Stomach smooth muscle (tissue), 2 donors: ENCODE results near the gene ETS2.

ENCODE experiments used
- H3K27ac ChIP-seq: one replicate; pipeline ENCODE4 v1.7.0; 2013; ENCODE audit warnings: mild to moderate bottlenecking, low read length, inconsistent platforms
- H3K27me3 ChIP-seq, 2 donors: one replicate each; pipeline ENCODE4 v1.7.0; 2013; ENCODE audit warnings: low read length in 2 of 2; ENCODE audit not compliant: insufficient read depth in 2 of 2, control insufficient read depth in 1 of 2
- H3K36me3 ChIP-seq, 2 donors: one replicate each; pipeline ENCODE4 v1.7.0; 2013; ENCODE audit warnings: low read length in 2 of 2; ENCODE audit not compliant: control insufficient read depth in 2 of 2, insufficient read depth in 2 of 2
- H3K4me1 ChIP-seq: one replicate; pipeline ENCODE4 v1.7.0; 2013; ENCODE audit warnings: low read length; ENCODE audit not compliant: control insufficient read depth, insufficient read depth
- H3K4me3 ChIP-seq, 2 donors: one replicate each; pipeline ENCODE4 v1.7.0; 2013; ENCODE audit warnings: low read length in 2 of 2
- H3K9ac ChIP-seq, 2 donors: one replicate each; pipeline ENCODE4 v1.7.0; 2013; ENCODE audit warnings: low read length in 2 of 2, mild to moderate bottlenecking in 1 of 2
- H3K9me3 ChIP-seq, 2 donors: one replicate each; pipeline ENCODE4 v1.7.0; 2013; ENCODE audit warnings: low read length in 2 of 2; ENCODE audit not compliant: control insufficient read depth in 2 of 2
- donor health status: healthy.
- donor health status: Pancreatic carcinoma.

The ETS2 gene

DNA sequence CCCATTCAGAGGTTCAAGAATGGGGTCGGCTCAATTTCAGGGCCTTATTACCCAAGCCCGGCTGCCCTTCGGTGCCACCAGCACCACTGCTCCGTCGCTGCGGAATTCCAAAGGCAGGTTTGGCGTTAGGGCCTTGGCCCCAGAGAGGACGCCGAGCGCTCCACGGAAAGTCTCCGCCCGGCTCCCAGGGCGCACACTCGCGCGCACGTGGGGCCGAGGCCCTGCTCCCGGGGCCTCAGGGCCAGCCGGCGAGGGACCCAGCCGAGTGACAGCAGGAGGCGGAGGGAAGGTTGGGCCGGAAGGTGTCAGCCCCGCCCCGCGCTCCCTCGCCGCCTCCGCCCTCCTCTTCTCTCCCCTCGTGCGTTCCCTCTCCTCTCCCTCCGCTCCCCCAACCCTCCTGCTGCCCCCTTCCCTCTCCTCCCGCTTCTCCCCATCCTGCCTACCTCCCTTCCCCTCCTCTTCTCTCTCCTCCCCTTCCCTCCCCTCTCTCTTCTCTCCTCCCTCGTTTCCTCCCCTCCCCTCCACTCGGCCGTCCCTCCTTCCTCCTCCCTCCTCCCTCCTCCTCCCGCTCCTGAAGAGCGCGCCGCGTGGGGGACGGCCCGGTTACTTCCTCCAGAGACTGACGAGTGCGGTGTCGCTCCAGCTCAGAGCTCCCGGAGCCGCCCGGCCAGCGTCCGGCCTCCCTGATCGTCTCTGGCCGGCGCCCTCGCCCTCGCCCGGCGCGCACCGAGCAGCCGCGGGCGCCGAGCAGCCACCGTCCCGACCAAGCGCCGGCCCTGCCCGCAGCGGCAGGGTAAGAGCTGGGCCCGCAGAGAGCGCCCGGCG lies at the start of gene ETS2:
ETS2 (plus strand) TSS at position 602 of the 825 bp plus-strand sequence. CDS start 4,106 bp downstream, outside the sequence.
- Histone ChIP-seq H3K4me3 (peak within 1 kb of the TSS; percentile 78 to 91), H3K36me3 (peaks cover 4 to 8% of the 10 kb centered on the region in 2 donors), H3K9ac (peak within 1 kb of the TSS; percentile 93 to 95), H3K4me1 (peaks cover 28% of the 10 kb centered on the region), H3K9me3 (no peaks in the 10 kb centered on the region), H3K27me3 (no peaks in the 10 kb centered on the region), H3K27ac (peak within 1 kb of the TSS; percentile 94)

DNA sequence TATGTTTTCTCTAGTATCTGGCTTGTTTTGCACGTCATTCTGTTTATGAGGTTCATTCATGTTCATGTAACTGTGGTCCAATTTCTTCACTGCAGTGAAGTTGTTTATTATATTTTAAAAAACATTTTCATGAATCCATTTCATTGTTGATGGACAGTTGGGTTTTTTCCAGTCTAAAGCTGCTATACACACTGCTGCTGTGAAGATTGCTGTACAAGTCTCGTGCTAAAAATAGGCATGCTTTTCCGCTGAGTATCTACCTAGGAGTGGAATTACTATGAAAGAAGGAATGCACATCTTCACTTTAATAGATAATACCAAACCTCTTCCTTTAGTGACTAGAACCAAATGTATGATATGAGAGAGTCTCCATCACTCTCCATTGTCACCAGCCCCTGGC lies 49.0 kb upstream of the ETS2 start:
- Histone ChIP-seq H3K4me3 (no peak overlapping the region), H3K27me3 (no peaks in the 10 kb centered on the region), H3K36me3 (no peaks in the 10 kb centered on the region), H3K9ac (no peak overlapping the region), H3K4me1 (peaks cover 42% of the 10 kb centered on the region), H3K27ac (peak overlapping the region; percentile 58), H3K9me3 (no peaks in the 10 kb centered on the region)

DNA sequence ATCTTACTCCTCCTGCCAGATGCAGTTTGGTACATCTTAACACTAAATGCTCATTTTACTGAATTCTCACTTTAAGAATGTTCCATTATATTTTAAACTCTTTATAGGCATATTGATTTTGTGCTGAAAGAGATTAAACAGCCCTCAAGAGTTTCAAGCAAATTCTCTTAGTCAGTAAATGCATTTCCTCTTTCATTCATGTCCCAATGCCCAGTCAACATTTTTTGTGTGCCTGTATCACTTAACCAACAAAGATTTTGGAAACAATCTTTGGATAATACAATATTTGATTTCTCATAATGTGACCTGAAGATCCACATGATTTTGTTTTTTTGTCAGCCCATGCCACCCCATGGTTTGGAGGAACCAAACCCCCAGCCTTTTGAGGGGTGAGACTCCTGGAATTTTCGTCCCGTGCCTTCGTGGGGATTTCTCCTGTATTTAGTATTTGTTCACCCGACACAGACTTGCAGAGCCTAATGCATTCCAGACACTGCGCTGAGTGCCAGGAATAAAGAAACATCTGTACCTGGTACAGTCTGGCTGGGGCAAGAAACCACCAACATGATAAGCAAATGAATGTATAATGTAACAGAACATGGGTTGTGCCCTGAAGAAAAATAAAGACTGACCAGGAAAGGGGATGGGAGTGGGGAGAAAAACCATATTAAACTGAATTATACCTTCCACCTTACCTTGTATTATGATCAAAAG lies 47.1 kb upstream of the ETS2 start:
- H3K27ac ChIP-seq, result peak overlapping the region; percentile 70
- no peaks in the 10 kb centered on the region for H3K9me3 ChIP-seq
- H3K27me3 ChIP-seq, result no peaks in the 10 kb centered on the region
- H3K36me3 ChIP-seq, result no peaks in the 10 kb centered on the region
- H3K9ac ChIP-seq, result no peak overlapping the region
- no peak overlapping the region for H3K4me3 ChIP-seq
- peaks cover 37% of the 10 kb centered on the region for H3K4me1 ChIP-seq

DNA sequence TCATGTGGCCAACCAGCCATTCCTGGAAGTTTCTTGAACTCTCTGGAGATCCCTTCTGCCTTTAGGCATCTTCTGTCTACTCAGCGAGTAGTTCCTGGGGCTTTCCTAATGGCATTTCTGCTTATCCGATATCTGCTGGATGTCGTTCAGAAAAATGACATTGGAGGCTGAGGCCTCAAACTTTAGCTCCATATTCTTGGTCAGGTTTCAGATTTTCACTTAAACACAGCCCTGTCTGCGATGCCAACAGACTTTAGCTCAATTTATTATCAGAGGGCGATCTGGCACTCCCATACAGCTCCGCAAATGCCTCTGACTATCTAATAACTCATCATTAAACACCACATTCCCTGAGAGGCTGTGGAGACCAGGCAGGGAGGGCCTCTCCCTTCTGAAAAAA lies 46.3 kb upstream of the ETS2 start:
- H3K27ac ChIP-seq, result peak overlapping the region; percentile 70

DNA sequence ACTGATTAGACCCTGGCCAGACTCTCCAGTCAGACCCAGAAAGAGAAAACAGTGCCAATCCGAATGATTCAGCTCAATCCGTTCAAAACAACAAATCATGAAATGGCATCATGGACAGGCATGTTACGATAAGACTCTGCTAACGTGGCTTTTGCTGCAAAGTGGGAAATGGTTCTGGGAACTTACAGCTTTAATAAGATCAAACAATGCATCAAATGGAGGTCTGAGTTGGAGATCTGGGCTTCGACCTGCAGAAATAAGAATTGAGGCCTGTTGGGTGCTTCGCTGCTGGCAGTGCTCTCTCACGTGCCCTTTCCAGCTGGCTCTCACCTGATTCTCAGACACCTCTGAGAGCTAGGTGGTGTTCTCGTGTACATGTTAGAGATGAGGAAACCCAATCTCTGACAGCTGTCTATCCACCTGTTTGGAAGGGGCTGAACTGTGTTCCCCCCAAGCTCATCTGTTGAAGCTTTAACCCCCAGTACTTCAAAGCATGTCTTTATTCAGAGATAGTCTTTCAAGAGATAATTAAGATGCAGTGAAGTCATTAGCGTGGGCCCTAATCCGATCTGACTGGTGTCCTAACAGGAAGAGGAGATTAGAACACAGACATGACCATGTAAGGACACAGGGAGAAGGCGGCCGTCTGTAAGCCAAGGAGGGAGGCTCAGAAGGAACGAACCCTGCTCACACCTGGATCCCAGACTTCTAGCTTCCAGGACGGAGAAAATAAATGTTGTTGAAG lies 45.5 kb upstream of the ETS2 start:
- H3K27me3 ChIP-seq, result no peaks in the 10 kb centered on the region
- H3K36me3 ChIP-seq, result no peaks in the 10 kb centered on the region
- no peak overlapping the region for H3K4me3 ChIP-seq
- peak overlapping the region; percentile 70 for H3K27ac ChIP-seq
- H3K4me1 ChIP-seq, result peaks cover 37% of the 10 kb centered on the region
- no peaks in the 10 kb centered on the region for H3K9me3 ChIP-seq
- peak overlapping the region in 1 of 2 donors; percentile 36 for H3K9ac ChIP-seq

More for the DNA sequence above, 46.3 kb upstream of the ETS2 start:
- Histone ChIP-seq H3K9me3 (no peaks in the 10 kb centered on the region), H3K27me3 (no peaks in the 10 kb centered on the region), H3K9ac (no peak overlapping the region), H3K4me1 (peaks cover 37% of the 10 kb centered on the region), H3K4me3 (no peak overlapping the region), H3K36me3 (no peaks in the 10 kb centered on the region)

DNA sequence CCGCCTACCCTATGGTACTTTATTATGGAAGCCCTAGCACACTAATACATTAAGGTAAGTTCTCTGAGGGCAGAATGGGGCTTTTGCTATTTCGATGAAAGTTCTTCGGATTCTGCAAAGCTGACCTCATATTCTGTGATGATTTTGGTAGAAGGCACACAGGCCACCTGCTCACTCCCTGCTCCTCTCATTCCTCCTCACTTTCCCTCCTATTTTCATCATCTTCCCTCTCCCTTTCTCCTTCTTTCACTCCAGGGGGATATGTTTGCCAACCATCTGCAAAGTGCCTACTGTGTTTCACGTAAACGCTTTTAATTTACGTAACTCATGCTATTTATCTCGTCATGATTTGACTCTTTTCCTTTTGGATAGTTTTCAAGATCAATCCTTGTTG lies 45.0 kb upstream of the ETS2 start:
- no peaks in the 10 kb centered on the region for H3K36me3 ChIP-seq
- no peaks in the 10 kb centered on the region for H3K27me3 ChIP-seq
- peaks cover 33% of the 10 kb centered on the region for H3K4me1 ChIP-seq
- H3K9me3 ChIP-seq, result no peaks in the 10 kb centered on the region
- H3K4me3 ChIP-seq, result no peak overlapping the region
- H3K9ac ChIP-seq, result peak overlapping the region in 1 of 2 donors; percentile 36
- peak overlapping the region; percentile 70 for H3K27ac ChIP-seq

DNA sequence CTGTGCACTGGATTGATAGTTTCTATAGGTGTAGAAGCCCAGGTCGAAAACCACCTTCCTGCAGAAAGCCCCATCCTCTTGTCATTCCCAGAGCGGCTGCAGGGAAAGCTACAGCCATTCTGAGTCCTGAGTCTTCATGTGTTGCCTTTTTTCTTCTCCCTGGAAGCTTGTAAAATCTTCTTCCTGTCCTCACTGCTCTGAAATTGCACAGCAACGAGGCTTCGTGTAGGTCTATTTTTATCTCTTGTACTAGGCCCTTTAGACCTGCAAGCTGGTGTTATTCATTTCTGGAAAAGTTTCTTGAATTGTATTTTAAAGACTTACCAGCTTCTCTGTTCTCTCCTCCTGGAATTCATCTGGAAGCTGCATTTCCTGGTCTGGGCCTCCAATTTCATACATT lies 44.2 kb upstream of the ETS2 start:
- no peaks in the 10 kb centered on the region for H3K36me3 ChIP-seq

GRCh38 chr21:38765056-38765455 lies 40.7 kb upstream of the ETS2 start:
- no peaks in the 10 kb centered on the region for H3K27me3 ChIP-seq
- peaks cover 32% of the 10 kb centered on the region for H3K4me1 ChIP-seq
- no peaks in the 10 kb centered on the region for H3K36me3 ChIP-seq
- no peak overlapping the region for H3K9ac ChIP-seq
- H3K27ac ChIP-seq, result no peak overlapping the region
- H3K9me3 ChIP-seq, result no peaks in the 10 kb centered on the region
- H3K4me3 ChIP-seq, result no peak overlapping the region

More for the DNA sequence above, 44.2 kb upstream of the ETS2 start:
- peak overlapping the region; percentile 70 for H3K27ac ChIP-seq
- H3K4me3 ChIP-seq, result peak overlapping the region in 1 of 2 donors; percentile 3
- no peaks in the 10 kb centered on the region for H3K27me3 ChIP-seq
- H3K9me3 ChIP-seq, result no peaks in the 10 kb centered on the region
- peaks cover 31% of the 10 kb centered on the region for H3K4me1 ChIP-seq
- H3K9ac ChIP-seq, result peak overlapping the region; percentile 5 to 34

GRCh38 chr21:38766987-38767722 lies 38.6 kb upstream of the ETS2 start:
- no peak overlapping the region for H3K9ac ChIP-seq
- no peak overlapping the region for H3K27ac ChIP-seq
- H3K4me3 ChIP-seq, result peak overlapping the region in 1 of 2 donors; percentile 29
- peaks cover 22% of the 10 kb centered on the region for H3K4me1 ChIP-seq
- H3K9me3 ChIP-seq, result no peaks in the 10 kb centered on the region
- H3K27me3 ChIP-seq, result no peaks in the 10 kb centered on the region
- no peaks in the 10 kb centered on the region for H3K36me3 ChIP-seq

DNA sequence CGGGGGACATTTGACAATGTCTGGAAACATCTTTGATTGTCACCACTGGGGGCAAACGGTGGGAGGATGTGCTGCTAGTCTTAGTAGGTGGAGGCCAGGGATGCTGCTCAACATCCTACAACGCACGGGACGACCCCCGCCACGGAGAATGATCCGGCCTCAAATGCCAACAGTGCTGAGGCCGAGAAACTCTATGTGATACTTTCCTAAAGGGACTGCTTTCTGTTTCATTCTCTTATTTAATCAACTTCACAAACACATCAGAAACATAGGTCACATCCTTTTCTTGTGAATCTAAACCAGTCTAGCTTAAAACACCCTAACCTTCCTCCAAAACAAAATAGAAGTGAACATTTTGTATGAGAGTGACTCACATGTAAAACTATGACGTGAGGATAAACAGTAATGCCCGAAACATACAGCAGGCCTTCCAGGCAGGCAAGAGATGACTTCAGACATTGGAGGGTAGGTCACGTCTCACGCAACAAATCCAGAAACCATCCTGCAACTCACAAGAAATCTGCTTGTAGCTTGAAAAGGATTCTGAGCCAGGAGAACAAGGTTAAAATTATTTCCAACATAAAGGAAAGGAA lies 37.2 kb upstream of the ETS2 start:
- Histone ChIP-seq H3K27me3 (no peaks in the 10 kb centered on the region), H3K4me3 (peak overlapping the region in 1 of 2 donors; percentile 47), H3K27ac (peak overlapping the region; percentile 88), H3K9ac (peak overlapping the region; percentile 21 to 68), H3K4me1 (peaks cover 22% of the 10 kb centered on the region), H3K36me3 (no peaks in the 10 kb centered on the region), H3K9me3 (no peaks in the 10 kb centered on the region)
